ENCODE results near the gene STRN. TPM values are rescaled to one million over a fixed set of nuclear protein-coding genes. Genes with fewer than 3 reads are reported as not detected.
"Not testable (repeated sequence)": the region's sequence is repeated elsewhere in the genome, so short reads cannot be mapped to it uniquely, and the experiment has no call there.

Gene STRN
- total RNA-seq, 1 donor from 2014 or later: 24.7 TPM

- intact Hi-C loops (cut with micrococcal nuclease): no loop called here
- Mint-ChIP-seq H3K27ac (no peak overlapping the region), H3K36me3 (ENCODE audit: low read depth) (no peaks in the 10 kb centered on the region), H3K9me3 (peaks cover 7% of the 10 kb centered on the region), H3K4me3 (no peak overlapping the region), H3K4me1 (no peaks in the 10 kb centered on the region), H3K27me3 (peaks cover 8% of the 10 kb centered on the region)
- TF ChIP-seq CTCF (IDR thresholded peaks at IDR 0.05): no peak
- DNase-seq (no peak), ATAC-seq (ENCODE audit: low read depth) (no peak)
- CTCF ChIA-PET: no interaction called here
- POLR2A ChIA-PET: no interaction called here
These were observed 132.1 kb downstream of the STRN start for GRCh38 chr2:36834203-36834602.

- Mint-ChIP-seq H3K9me3 (peaks cover 6% of the 10 kb centered on the region), H3K4me3 (no peak overlapping the region), H3K27ac (no peak overlapping the region), H3K4me1 (no peaks in the 10 kb centered on the region), H3K36me3 (ENCODE audit: low read depth) (no peaks in the 10 kb centered on the region), H3K27me3 (peaks cover 8% of the 10 kb centered on the region)
- intact Hi-C loops (cut with micrococcal nuclease): no loop called here
- no peak for TF ChIP-seq CTCF (IDR thresholded peaks at IDR 0.05)
- ATAC-seq (ENCODE audit: low read depth) (no peak), DNase-seq (no peak)
- POLR2A ChIA-PET: no interaction called here
- CTCF ChIA-PET: no interaction called here
These were observed 135.2 kb downstream of the STRN start for GRCh38 chr2:36831185-36831584.

- POLR2A ChIA-PET; DNase-seq; H3K27ac Mint-ChIP-seq; H3K27me3 Mint-ChIP-seq; CTCF ChIA-PET; H3K9me3 Mint-ChIP-seq; intact Hi-C loops (cut with micrococcal nuclease); H3K4me1 Mint-ChIP-seq; H3K36me3 Mint-ChIP-seq (ENCODE audit: low read depth); H3K4me3 Mint-ChIP-seq; ATAC-seq (ENCODE audit: low read depth): not testable (repeated sequence)
These were observed 141.7 kb downstream of the STRN start for GRCh38 chr2:36824683-36825082.

DNA sequence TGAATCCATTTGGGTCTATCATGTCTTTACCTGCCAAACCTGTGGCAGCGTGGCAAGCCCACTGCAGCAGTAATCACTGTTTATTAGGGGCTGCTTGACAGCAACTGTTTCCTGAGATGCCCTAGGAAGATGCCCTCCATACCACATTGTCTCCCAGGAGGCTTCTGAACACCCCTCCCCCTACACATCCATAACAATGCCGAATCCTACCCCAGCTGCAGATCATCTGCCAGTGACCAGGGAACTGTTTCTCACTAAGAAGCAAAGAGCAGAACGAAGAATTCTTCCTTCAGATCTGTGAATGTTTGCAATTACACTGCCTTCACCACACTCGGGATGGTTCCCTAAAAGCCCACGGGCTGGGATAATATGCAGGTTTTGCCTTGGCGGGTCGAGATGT is 142.1 kb downstream of the STRN start:
- POLR2A ChIA-PET: no interaction called here
- Mint-ChIP-seq H3K4me1 (no peaks in the 10 kb centered on the region), H3K9me3 (peaks cover 2% of the 10 kb centered on the region), H3K36me3 (ENCODE audit: low read depth) (no peaks in the 10 kb centered on the region), H3K27ac (no peak overlapping the region), H3K27me3 (no peaks in the 10 kb centered on the region), H3K4me3 (no peak overlapping the region)
- no peak for TF ChIP-seq CTCF (IDR thresholded peaks at IDR 0.05)
- intact Hi-C loops (cut with micrococcal nuclease): no loop called here
- DNase-seq: no peak
- no peak for ATAC-seq (ENCODE audit: low read depth)
- CTCF ChIA-PET: no interaction called here

DNA sequence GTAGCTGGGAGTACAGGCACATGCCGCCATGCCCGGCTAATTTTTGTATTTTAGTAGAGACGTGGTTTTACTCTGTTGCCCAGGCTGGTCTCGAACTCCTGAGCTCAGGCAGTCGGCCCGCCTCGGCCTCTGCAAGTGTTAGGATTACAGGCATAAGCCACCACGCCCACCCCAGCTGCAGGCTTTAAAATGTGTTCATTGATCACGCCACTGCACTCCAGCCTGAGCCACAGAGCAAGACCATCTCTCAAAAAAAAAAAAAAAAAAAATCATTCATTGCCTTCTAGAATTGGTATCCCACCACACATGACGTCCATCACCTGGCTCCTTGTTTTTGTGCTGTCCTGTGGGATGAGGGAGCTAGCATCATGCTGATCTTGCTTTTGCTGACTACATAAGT is 142.5 kb downstream of the STRN start:
- no peak for TF ChIP-seq CTCF (IDR thresholded peaks at IDR 0.05)
- no peak overlapping the region for H3K4me3 Mint-ChIP-seq
- H3K27ac Mint-ChIP-seq: no peak overlapping the region
- H3K4me1 Mint-ChIP-seq: no peaks in the 10 kb centered on the region
- intact Hi-C loops (cut with micrococcal nuclease): no loop called here
- peaks cover 2% of the 10 kb centered on the region for H3K9me3 Mint-ChIP-seq
- ChIA-PET CTCF (no interaction called here), POLR2A (no interaction called here)
- ATAC-seq (ENCODE audit: low read depth) (no peak), DNase-seq (no peak)
- no peaks in the 10 kb centered on the region for H3K27me3 Mint-ChIP-seq
- H3K36me3 Mint-ChIP-seq (ENCODE audit: low read depth): no peaks in the 10 kb centered on the region

DNA sequence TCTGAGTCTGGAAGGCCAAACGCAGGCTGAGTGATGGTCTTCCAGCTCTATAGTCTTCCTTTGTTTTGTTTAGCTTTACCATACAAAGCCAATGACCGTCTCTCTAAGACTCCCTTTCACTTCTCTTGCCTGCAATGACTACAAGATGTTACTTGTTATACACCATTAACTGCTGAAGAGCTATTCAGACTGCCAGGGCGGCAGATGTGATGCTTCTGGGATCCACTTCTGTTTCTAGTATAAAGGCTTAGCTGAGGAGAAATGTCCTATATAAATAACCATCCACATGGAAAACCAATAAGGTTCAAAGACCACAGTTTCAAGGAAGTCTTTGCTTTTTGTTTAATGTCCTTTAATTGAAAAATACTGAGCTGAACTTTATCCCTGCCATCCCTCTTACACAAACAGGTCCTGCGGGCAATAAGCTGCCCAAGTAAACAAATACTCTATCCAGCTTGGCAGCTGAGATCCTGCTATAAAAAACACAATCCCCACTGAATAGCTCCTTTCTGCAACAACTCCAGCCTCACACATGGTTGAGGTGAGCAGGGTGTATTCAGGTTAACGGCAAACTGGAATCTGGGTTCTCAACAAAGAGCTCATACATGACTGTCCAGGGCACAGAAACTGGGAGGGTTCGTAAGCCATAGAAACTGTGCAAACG is 145.3 kb downstream of the STRN start:
- CTCF ChIA-PET: no interaction called here
- Mint-ChIP-seq H3K27me3 (no peaks in the 10 kb centered on the region), H3K4me3 (no peak overlapping the region), H3K9me3 (no peaks in the 10 kb centered on the region), H3K27ac (no peak overlapping the region), H3K4me1 (no peaks in the 10 kb centered on the region), H3K36me3 (ENCODE audit: low read depth) (no peaks in the 10 kb centered on the region)
- no peak for ATAC-seq (ENCODE audit: low read depth)
- TF ChIP-seq CTCF (IDR thresholded peaks at IDR 0.05): no peak
- no peak for DNase-seq
- intact Hi-C loops (cut with micrococcal nuclease): no loop called here
- POLR2A ChIA-PET: no interaction called here

Data from activated B cell treated with CpG ODN at 0.5 μM for 24 hours (primary cell).